Measurements from ENCODE around the gene TNNC2. TPM values are rescaled to one million over a fixed set of nuclear protein-coding genes. Genes with fewer than 3 reads are reported as not detected.
A peak's percentile ranks its signal among the peaks of the same experiment; 100 is the strongest.

TNNC2 gene
- total RNA-seq, 1 donor from 2014 or later: not detected

DNA sequence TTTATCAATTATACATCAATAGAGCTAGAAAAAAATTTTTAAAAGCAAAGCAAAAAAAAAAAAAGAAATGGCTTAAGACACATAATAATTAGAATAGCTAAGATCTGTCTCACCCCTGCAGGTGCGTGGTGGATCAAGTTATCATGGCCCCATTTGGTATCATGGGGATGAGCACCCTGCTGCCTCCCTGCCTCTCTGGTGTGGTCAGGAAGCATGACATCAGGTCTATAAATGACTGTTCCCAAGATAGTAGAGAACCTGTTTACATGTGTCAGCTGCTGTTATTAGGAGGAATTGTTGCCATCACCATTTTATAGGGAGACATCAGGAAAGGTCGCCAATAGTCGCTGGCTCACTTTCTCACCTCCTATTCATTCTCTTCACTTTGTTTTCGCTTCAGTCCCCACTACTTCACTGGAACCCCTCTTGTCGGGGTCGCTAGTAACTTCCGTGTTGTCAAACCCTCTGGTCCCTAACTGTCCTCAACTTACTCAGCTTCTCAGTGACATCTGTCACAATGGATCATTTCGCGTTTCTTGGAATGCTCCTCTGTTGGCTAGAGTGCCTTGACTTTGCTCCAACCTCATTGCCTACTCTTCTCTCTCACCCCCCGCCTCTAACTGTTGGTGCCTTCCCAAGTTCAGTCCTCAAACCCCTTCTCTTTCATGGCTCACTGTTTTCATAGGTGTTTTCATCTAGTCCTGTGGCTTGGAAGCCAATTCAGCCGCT, 30.6 kb downstream of the TNNC2 start:
- intact Hi-C loops (cut with DNase I): no loop called here
- H3K9me3 ChIP-seq: no peaks in the 10 kb centered on the region
- H3K27me3 ChIP-seq (ENCODE audit: low read depth): no peaks in the 10 kb centered on the region
- TF ChIP-seq, protein P1, sequence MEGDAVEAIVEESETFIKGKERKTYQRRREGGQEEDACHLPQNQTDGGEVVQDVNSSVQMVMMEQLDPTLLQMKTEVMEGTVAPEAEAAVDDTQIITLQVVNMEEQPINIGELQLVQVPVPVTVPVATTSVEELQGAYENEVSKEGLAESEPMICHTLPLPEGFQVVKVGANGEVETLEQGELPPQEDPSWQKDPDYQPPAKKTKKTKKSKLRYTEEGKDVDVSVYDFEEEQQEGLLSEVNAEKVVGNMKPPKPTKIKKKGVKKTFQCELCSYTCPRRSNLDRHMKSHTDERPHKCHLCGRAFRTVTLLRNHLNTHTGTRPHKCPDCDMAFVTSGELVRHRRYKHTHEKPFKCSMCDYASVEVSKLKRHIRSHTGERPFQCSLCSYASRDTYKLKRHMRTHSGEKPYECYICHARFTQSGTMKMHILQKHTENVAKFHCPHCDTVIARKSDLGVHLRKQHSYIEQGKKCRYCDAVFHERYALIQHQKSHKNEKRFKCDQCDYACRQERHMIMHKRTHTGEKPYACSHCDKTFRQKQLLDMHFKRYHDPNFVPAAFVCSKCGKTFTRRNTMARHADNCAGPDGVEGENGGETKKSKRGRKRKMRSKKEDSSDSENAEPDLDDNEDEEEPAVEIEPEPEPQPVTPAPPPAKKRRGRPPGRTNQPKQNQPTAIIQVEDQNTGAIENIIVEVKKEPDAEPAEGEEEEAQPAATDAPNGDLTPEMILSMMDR (IDR thresholded peaks at IDR 0.05): no peak
- H3K27ac ChIP-seq: no peak overlapping the region
- peaks cover 18% of the 10 kb centered on the region for H3K4me1 ChIP-seq
- ATAC-seq: no peak
- H3K36me3 ChIP-seq: peaks cover 48% of the 10 kb centered on the region
- H3K4me3 ChIP-seq: no peak overlapping the region
- DNase-seq: no peak

DNA sequence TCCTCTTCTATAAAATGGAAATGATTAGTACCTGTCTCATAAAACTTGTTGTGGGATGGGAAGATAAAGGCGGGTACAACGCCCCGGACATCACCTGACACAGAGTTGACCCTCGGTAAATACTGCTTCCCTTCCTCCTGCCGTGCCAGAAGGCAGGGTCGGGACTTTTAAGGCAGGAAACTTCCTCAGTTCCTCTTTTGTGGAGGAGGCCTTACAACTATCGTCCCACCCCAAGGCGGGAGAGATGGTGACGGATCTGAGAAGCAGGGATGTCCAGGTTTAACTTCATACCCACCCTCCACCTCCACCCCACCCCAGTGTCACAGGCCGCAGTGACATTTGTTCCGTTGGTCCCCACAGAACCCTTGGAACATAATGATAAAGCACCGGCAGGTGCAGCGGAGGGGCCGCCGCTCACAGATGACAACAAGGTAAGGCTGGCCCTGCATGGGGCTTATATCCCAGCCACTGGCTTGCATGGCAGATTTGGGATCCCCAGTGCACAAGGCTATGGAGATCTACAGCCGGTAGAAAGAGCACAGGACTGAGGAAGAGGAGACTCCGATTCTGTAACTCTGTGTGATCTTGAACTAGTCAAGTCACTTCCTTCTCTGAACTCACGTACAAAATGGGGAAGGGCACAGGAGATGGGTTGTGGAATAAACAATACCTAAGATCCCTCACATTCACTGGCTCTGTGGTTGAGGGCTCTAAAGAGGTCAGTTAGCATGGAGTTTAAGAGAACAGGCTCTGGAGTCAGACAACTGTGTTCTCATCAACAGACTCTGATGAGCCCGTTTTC, 34.6 kb downstream of the TNNC2 start:
- DNase-seq: peak; percentile 55
- Histone ChIP-seq H3K27ac (peak overlapping the region; percentile 98), H3K4me3 (peak overlapping the region; percentile 97), H3K4me1 (peaks cover 10% of the 10 kb centered on the region), H3K9me3 (no peaks in the 10 kb centered on the region), H3K36me3 (peaks cover 39% of the 10 kb centered on the region), H3K27me3 (ENCODE audit: low read depth) (no peaks in the 10 kb centered on the region)
- intact Hi-C loops (cut with DNase I): no loop called here
- TF ChIP-seq, protein P1 (IDR thresholded peaks at IDR 0.05): no peak
- peak; percentile 50 to 68 for ATAC-seq

DNA sequence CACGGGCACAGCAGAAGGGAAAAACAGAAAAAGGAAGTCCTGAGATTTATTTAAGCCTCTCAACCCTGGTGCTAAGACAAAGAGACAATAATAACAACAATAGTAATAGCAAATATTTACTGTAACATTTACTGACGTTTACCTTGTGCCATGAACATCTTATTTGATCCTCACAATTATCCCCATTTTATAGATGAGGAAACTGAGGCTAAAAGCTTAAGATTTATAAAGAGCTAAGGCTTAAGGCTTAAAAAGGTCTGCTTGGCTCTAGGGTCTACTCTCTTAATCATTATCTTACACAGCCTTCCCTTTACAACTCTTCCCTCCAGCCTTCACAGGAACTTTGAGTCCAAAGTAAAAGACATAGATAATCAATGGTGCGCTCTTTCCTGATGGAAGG, 38.8 kb downstream of the TNNC2 start:
- H3K4me1 ChIP-seq: peaks cover 24% of the 10 kb centered on the region
- TF ChIP-seq, protein P1 (IDR thresholded peaks at IDR 0.05): no peak
- no peaks in the 10 kb centered on the region for H3K9me3 ChIP-seq
- DNase-seq (no peak), ATAC-seq (no peak)
- no peak overlapping the region for H3K4me3 ChIP-seq
- H3K27ac ChIP-seq: no peak overlapping the region
- intact Hi-C loops (cut with DNase I): no loop called here
- H3K27me3 ChIP-seq (ENCODE audit: low read depth): no peaks in the 10 kb centered on the region
- no peaks in the 10 kb centered on the region for H3K36me3 ChIP-seq

DNA sequence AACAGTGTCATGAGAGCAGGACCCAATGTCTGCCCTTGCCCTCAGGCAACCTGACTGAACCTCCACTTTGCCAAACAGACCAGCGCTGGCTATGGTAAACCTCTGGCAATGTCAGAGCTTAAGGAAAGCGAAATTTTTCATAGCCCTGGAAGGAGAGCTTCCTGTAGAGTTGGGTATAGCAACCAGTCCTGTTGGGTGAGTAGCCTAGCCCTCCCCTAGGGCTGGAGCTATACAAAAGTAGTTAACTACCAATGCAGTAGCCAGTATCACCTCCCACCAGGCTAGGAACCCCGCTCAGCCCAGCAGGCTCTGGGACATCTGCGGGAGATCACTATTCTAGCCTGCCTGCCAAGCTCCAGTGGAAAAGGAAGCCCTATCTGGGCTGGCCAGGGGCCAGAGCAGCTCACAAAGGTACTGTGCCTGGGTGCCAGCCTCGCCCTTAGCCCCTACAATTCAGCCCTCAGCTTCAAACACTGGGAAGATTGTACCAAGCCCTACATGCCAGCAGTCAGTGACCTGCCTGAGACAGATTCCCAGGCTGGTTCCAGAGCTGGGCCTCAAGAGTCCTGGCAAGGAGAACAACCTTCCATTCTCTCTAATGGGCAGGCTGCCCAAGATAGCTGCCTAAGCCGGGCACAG, 43.3 kb downstream of the TNNC2 start:
- Histone ChIP-seq H3K27ac (peak overlapping the region; percentile 34), H3K9me3 (no peaks in the 10 kb centered on the region), H3K36me3 (no peaks in the 10 kb centered on the region), H3K27me3 (ENCODE audit: low read depth) (no peaks in the 10 kb centered on the region), H3K4me1 (peaks cover 44% of the 10 kb centered on the region), H3K4me3 (no peak overlapping the region)
- intact Hi-C loops (cut with DNase I): no loop called here
- TF ChIP-seq, protein P1 (IDR thresholded peaks at IDR 0.05): no peak
- no peak for ATAC-seq
- DNase-seq: peak; percentile 54

DNA sequence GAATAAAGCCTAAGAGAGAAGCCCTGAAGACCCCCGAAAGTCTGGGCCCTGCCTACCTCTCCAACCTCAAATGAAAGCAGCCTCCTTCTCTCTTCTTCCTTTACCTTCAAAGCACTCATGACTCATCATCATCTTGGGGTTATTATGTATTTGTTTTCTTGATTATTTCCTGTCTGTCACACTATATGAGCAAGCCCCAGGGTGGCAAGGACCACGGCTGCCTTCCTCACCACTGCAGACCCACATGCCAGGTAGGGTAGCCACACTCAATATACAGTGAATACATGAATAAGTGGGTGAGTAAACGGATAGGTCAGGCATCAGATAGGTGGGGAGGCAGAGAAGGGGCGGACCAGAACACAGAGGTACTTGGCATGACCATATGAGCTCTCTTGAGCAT, 44.2 kb downstream of the TNNC2 start:
- DNase-seq (no peak), ATAC-seq (no peak)
- Histone ChIP-seq H3K4me1 (peaks cover 52% of the 10 kb centered on the region), H3K9me3 (no peaks in the 10 kb centered on the region), H3K27ac (no peak overlapping the region), H3K36me3 (no peaks in the 10 kb centered on the region), H3K4me3 (no peak overlapping the region), H3K27me3 (ENCODE audit: low read depth) (no peaks in the 10 kb centered on the region)
- intact Hi-C loops (cut with DNase I): no loop called here
- TF ChIP-seq, protein P1 (IDR thresholded peaks at IDR 0.05): no peak

Measured in lower lobe of right lung (tissue), 2 donors.